BLaER1 treated with 17β-estradiol and CSF1 and Interleukin-3, amounts not matched to agents 10 nM and 100 nM (cell line): ENCODE results near the gene SLC25A42.
A peak's percentile ranks its signal among the peaks of the same experiment; 100 is the strongest.
"Not testable (repeated sequence)": the region's sequence is repeated elsewhere in the genome, so short reads cannot be mapped to it uniquely, and the experiment has no call there.

Source experiments
- H3K27ac ChIP-seq, 11 experiments: shearing (Covaris generic); formaldehyde crosslinking; 2 replicates each; pipeline ENCODE4 v1.8.1; 2022
- H3K27me3 ChIP-seq, 11 experiments: shearing (Covaris generic); formaldehyde crosslinking; 2 replicates each; pipeline ENCODE4 v1.8.1; 2022
- H3K36me3 ChIP-seq, 11 experiments: shearing (Covaris generic); formaldehyde crosslinking; 2 replicates each; pipeline ENCODE4 v1.8.1; 2022
- H3K4me1 ChIP-seq, 10 experiments: shearing (Covaris generic); formaldehyde crosslinking; 2 replicates each; pipeline ENCODE4 v1.8.1; 2022
- H3K4me2 ChIP-seq, 11 experiments: shearing (Covaris generic); formaldehyde crosslinking; 2 replicates each; pipeline ENCODE4 v1.8.1; 2022
- H3K4me3 ChIP-seq, 10 experiments: shearing (Covaris generic); formaldehyde crosslinking; 2 replicates each; pipeline ENCODE4 v1.8.1; 2022
- H3K9ac ChIP-seq, 11 experiments: shearing (Covaris generic); formaldehyde crosslinking; 2 replicates each; pipeline ENCODE4 v1.8.1; 2022
- H3K9me3 ChIP-seq, 11 experiments: shearing (Covaris generic); formaldehyde crosslinking; replicated peaks in 1 of 11; 2 replicates each; pipeline ENCODE4 v1.8.1; 2022
- H4K20me1 ChIP-seq, 11 experiments: shearing (Covaris generic); formaldehyde crosslinking; 2 replicates each; pipeline ENCODE4 v1.8.1; 2022
- Cebpa-rat ChIP-seq, 11 experiments: shearing (Covaris generic); IDR thresholded peaks; 2 replicates each; pipeline ENCODE4 v1.8.1; 2022

Gene SLC25A42

DNA sequence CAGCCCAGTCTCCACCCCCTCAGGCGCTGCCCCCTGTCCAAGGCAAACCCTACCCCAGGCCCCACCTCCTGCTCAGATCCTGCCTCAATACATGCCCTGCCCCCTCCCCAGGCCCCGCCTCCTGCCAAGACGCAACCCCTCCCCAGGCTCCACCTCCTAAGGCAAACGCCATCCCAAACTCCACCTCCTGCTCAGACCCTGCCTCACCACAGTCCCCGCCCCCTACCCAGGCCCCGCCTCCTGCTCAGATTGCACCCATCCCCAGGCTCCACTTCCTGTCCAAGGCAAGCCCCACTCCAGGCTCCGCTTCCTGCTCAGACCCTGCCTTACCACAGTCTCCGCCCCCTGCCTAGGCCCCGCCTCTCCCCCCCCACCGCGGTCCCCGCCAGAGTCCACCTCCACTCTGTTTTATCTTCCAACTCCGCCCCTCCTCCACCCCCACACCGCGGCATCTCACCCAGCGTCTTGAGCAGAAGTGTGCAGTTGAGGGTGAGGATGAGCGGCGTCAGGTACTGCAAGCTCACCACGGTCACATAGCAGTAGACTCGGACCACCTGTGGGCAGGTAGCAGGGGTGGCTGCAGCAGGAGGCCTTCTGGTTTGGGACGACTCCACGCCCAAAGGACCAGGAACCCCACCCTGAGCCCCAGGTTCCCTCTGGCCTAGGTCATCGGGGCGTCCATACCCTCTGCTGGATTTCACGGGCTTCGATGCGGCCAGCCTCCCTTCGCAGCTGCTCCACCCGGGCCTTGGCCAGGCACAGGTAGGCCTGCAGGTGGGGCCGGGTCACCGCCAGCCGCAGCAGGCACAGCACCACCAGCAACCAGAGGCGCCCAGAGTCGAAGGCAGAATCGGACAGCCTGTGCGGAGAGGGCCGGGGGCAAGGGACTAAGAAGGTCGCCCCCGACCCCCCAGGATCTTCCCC lies 56.8 kb downstream of the SLC25A42 start:
- Histone ChIP-seq H3K9ac (no peak overlapping the region), H3K4me1 (no peaks in the 10 kb centered on the region), H3K9me3 (peaks cover 15 to 28% (median 20%) of the 10 kb centered on the region in 11 experiments), H3K27me3 (no peaks in the 10 kb centered on the region), H3K27ac (no peak overlapping the region), H3K4me2 (no peak overlapping the region), H4K20me1 (no peaks in the 10 kb centered on the region), H3K36me3 (peaks cover 43 to 78% (median 61%) of the 10 kb centered on the region in 11 experiments), H3K4me3 (no peak overlapping the region)
- TF ChIP-seq Cebpa-rat (IDR thresholded peaks at IDR 0.05): no peak

- no peaks in the 10 kb centered on the region for H3K27me3 ChIP-seq
- TF ChIP-seq Cebpa-rat (IDR thresholded peaks at IDR 0.05): no peak
- H3K9me3 ChIP-seq: peaks cover 15 to 28% (median 20%) of the 10 kb centered on the region in 11 experiments
- H3K4me1 ChIP-seq: no peaks in the 10 kb centered on the region
- peaks cover 42 to 84% (median 61%) of the 10 kb centered on the region in 11 experiments for H3K36me3 ChIP-seq
- H4K20me1 ChIP-seq: no peaks in the 10 kb centered on the region
- H3K27ac ChIP-seq: no peak overlapping the region
- H3K4me2 ChIP-seq: no peak overlapping the region
- H3K9ac ChIP-seq: no peak overlapping the region
- H3K4me3 ChIP-seq: no peak overlapping the region
Measured at GRCh38 chr19:19121371-19121770, 57.6 kb downstream of the SLC25A42 start.

- Histone ChIP-seq H3K9ac (no peak overlapping the region), H3K36me3 (peaks cover 38 to 84% (median 65%) of the 10 kb centered on the region in 11 experiments), H3K4me3 (no peak overlapping the region), H4K20me1 (no peaks in the 10 kb centered on the region), H3K27ac (no peak overlapping the region), H3K4me2 (no peak overlapping the region), H3K27me3 (no peaks in the 10 kb centered on the region), H3K4me1 (no peaks in the 10 kb centered on the region), H3K9me3 (peaks cover 15 to 28% (median 20%) of the 10 kb centered on the region in 11 experiments)
- no peak for TF ChIP-seq Cebpa-rat (IDR thresholded peaks at IDR 0.05)
Measured at GRCh38 chr19:19122902-19123301, 59.1 kb downstream of the SLC25A42 start.

GRCh38 chr19:19123386-19123785 lies 59.6 kb downstream of the SLC25A42 start:
- H3K27me3 ChIP-seq: no peaks in the 10 kb centered on the region
- peaks cover 15 to 28% (median 20%) of the 10 kb centered on the region in 11 experiments for H3K9me3 ChIP-seq
- H3K36me3 ChIP-seq: peaks cover 38 to 81% (median 63%) of the 10 kb centered on the region in 11 experiments
- no peak overlapping the region for H3K9ac ChIP-seq
- H3K4me3 ChIP-seq: no peak overlapping the region
- no peak overlapping the region for H3K27ac ChIP-seq
- no peaks in the 10 kb centered on the region for H4K20me1 ChIP-seq
- H3K4me1 ChIP-seq: no peaks in the 10 kb centered on the region
- TF ChIP-seq Cebpa-rat (IDR thresholded peaks at IDR 0.05): no peak
- H3K4me2 ChIP-seq: no peak overlapping the region

- no peaks in the 10 kb centered on the region for H3K27me3 ChIP-seq
Measured at GRCh38 chr19:19126102-19126501, 62.3 kb downstream of the SLC25A42 start.

GRCh38 chr19:19131989-19132388 lies 68.2 kb downstream of the SLC25A42 start:
- no peaks in the 10 kb centered on the region; a peak in 1 of 22 replicates for H4K20me1 ChIP-seq
- no peak for TF ChIP-seq Cebpa-rat (IDR thresholded peaks at IDR 0.05)
- peaks cover 9 to 22% (median 15%) of the 10 kb centered on the region in 10 experiments; a peak in 19 of 20 replicates for H3K4me1 ChIP-seq
- peak overlapping the region in 1 of 10 experiments; percentile 21; a peak in 1 of 20 replicates for H3K4me3 ChIP-seq
- peaks cover 15 to 50% (median 38%) of the 10 kb centered on the region in 11 experiments for H3K36me3 ChIP-seq
- H3K27ac ChIP-seq: no peak overlapping the region
- no peaks in the 10 kb centered on the region for H3K27me3 ChIP-seq
- H3K4me2 ChIP-seq: no peak overlapping the region
- H3K9ac ChIP-seq: no peak overlapping the region
- peaks cover 17 to 20% (median 18%) of the 10 kb centered on the region in 11 experiments for H3K9me3 ChIP-seq

More at GRCh38 chr19:19126102-19126501, 62.3 kb downstream of the SLC25A42 start:
- TF ChIP-seq Cebpa-rat (IDR thresholded peaks at IDR 0.05): no peak
- Histone ChIP-seq H4K20me1 (no peaks in the 10 kb centered on the region), H3K9ac (no peak overlapping the region), H3K4me1 (no peaks in the 10 kb centered on the region), H3K4me3 (no peak overlapping the region), H3K9me3 (peaks cover 15 to 28% (median 19%) of the 10 kb centered on the region in 11 experiments), H3K4me2 (no peak overlapping the region), H3K36me3 (peaks cover 21 to 79% (median 47%) of the 10 kb centered on the region in 11 experiments), H3K27ac (no peak overlapping the region)

DNA sequence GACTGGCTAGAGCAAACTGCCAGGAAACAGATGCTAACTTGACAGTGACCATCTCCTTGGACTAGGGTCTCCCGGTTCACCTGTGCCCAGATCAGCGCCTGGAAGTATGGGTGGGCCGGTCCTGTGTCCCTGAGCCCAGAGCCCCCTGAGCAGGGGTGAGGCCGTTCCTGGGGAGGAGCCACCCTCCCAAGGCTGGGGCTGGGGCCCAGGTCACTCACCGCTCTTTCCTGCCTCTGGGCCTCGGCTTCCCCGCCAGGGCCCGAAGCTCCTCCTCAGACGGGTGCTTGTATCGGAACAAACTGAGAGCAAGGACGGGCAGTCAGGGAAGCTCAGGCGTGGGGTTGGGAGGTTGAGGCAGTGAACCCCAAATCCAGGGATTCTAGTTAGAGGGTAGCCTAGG lies 69.1 kb downstream of the SLC25A42 start:
- Histone ChIP-seq H3K9me3 (peaks cover 17 to 20% (median 18%) of the 10 kb centered on the region in 11 experiments), H3K4me3 (no peak overlapping the region), H3K27me3 (no peaks in the 10 kb centered on the region), H3K27ac (no peak overlapping the region), H3K9ac (no peak overlapping the region), H4K20me1 (no peaks in the 10 kb centered on the region; a peak in 1 of 22 replicates), H3K4me1 (peaks cover 18 to 31% (median 24%) of the 10 kb centered on the region in 10 experiments), H3K4me2 (no peak overlapping the region), H3K36me3 (peaks cover 15 to 46% (median 36%) of the 10 kb centered on the region in 11 experiments)
- no peak for TF ChIP-seq Cebpa-rat (IDR thresholded peaks at IDR 0.05)

DNA sequence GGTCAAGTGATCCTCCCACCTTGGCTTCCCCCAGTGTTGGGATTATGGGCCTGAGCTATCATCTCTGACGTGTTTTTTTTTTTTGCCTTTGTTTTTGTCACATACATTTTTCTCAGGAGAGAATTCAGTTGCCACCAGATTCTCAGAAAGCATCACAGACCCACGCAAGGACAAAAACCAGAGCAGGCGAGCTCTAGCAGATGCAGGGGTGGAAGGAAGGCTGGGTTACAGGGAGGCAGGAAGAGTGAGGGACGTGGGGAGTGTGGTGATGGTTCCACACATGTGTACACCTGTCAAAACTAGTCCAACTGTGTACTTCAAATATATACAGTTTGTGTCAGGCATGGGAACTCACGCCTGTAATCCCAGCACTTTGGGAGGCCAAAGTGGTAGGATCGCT lies 70.2 kb downstream of the SLC25A42 start:
- no peak overlapping the region for H3K9ac ChIP-seq
- peaks cover 15 to 43% (median 34%) of the 10 kb centered on the region in 11 experiments for H3K36me3 ChIP-seq
- H3K9me3 ChIP-seq: peaks cover 17 to 20% (median 18%) of the 10 kb centered on the region in 11 experiments
- no peak overlapping the region for H3K4me3 ChIP-seq
- peak overlapping the region in 5 of 11 experiments; percentile 53 to 73 (median 67); a peak in 5 of 22 replicates for H3K4me2 ChIP-seq
- H3K27ac ChIP-seq: no peak overlapping the region
- no peaks in the 10 kb centered on the region for H3K27me3 ChIP-seq
- H4K20me1 ChIP-seq: no peaks in the 10 kb centered on the region; a peak in 1 of 22 replicates
- no peak for TF ChIP-seq Cebpa-rat (IDR thresholded peaks at IDR 0.05)
- H3K4me1 ChIP-seq: peaks cover 18 to 33% (median 25%) of the 10 kb centered on the region in 10 experiments

GRCh38 chr19:19134687-19135158 lies 70.9 kb downstream of the SLC25A42 start:
- Histone ChIP-seq H3K9ac (peak overlapping the region in 2 of 11 experiments; percentile 13 to 25; a peak in 2 of 22 replicates), H3K4me2 (peak overlapping the region; percentile 46 to 73 (median 62)), H3K4me3 (no peak overlapping the region), H3K9me3 (peaks cover 17 to 20% (median 18%) of the 10 kb centered on the region in 11 experiments), H3K27ac (peak overlapping the region in 1 of 11 experiments; percentile 48; a peak in 1 of 22 replicates), H3K36me3 (peaks cover 15 to 36% (median 28%) of the 10 kb centered on the region in 11 experiments), H3K27me3 (no peaks in the 10 kb centered on the region), H4K20me1 (no peaks in the 10 kb centered on the region; a peak in 1 of 22 replicates), H3K4me1 (peaks cover 18 to 33% (median 25%) of the 10 kb centered on the region in 10 experiments)
- TF ChIP-seq Cebpa-rat (IDR thresholded peaks at IDR 0.05): no peak

GRCh38 chr19:19135713-19136112 lies 71.9 kb downstream of the SLC25A42 start:
- H3K4me2 ChIP-seq: not testable (repeated sequence)

More at GRCh38 chr19:19135713-19136112, 71.9 kb downstream of the SLC25A42 start:
- not testable (repeated sequence) for H3K9ac ChIP-seq, H3K4me3 ChIP-seq, H3K27ac ChIP-seq, H3K27me3 ChIP-seq, H4K20me1 ChIP-seq
- peaks cover 14 to 28% (median 18%) of the 10 kb centered on the region in 11 experiments for H3K36me3 ChIP-seq
- peaks cover 17 to 20% (median 18%) of the 10 kb centered on the region in 11 experiments for H3K9me3 ChIP-seq
- H3K4me1 ChIP-seq: peaks cover 18 to 33% (median 25%) of the 10 kb centered on the region in 10 experiments
